ENCODE measurements around the gene NLGN1. TPM values are rescaled to one million over a fixed set of nuclear protein-coding genes. Genes with fewer than 3 reads are reported as not detected.

Gene NLGN1
- total RNA-seq, 2 donors from 2014 or later, result 1.3 to 2.4 TPM

DNA sequence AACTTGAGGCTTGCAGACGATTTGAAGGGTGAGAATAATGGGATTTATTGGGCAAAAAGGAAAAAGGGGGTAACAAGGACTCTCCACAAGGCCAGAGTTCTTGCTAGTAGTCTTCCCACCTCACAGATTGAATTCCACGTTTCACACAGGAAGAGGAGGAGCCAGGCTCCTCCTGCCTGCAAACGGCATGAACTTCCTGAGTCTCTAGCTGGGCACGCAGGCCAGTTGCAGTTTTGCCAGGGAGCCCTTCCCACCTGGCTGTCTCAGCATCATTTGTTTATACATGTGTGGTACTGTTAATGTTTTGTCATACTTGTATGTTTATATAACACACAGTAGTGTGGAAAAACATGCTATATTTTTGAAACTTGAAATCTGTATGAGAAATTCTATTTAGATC is 155.0 kb downstream of the NLGN1 start:
- Histone ChIP-seq H3K27ac (no peak overlapping the region), H3K4me1 (no peaks in the 10 kb centered on the region), H3K36me3 (no peaks in the 10 kb centered on the region), H3K4me3 (no peak overlapping the region), H3K9me3 (no peaks in the 10 kb centered on the region), H3K27me3 (no peaks in the 10 kb centered on the region)
- TF ChIP-seq, protein P1, sequence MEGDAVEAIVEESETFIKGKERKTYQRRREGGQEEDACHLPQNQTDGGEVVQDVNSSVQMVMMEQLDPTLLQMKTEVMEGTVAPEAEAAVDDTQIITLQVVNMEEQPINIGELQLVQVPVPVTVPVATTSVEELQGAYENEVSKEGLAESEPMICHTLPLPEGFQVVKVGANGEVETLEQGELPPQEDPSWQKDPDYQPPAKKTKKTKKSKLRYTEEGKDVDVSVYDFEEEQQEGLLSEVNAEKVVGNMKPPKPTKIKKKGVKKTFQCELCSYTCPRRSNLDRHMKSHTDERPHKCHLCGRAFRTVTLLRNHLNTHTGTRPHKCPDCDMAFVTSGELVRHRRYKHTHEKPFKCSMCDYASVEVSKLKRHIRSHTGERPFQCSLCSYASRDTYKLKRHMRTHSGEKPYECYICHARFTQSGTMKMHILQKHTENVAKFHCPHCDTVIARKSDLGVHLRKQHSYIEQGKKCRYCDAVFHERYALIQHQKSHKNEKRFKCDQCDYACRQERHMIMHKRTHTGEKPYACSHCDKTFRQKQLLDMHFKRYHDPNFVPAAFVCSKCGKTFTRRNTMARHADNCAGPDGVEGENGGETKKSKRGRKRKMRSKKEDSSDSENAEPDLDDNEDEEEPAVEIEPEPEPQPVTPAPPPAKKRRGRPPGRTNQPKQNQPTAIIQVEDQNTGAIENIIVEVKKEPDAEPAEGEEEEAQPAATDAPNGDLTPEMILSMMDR (IDR thresholded peaks at IDR 0.05), result no peak
- DNase-seq (ENCODE audit: low spot score), result no peak

DNA sequence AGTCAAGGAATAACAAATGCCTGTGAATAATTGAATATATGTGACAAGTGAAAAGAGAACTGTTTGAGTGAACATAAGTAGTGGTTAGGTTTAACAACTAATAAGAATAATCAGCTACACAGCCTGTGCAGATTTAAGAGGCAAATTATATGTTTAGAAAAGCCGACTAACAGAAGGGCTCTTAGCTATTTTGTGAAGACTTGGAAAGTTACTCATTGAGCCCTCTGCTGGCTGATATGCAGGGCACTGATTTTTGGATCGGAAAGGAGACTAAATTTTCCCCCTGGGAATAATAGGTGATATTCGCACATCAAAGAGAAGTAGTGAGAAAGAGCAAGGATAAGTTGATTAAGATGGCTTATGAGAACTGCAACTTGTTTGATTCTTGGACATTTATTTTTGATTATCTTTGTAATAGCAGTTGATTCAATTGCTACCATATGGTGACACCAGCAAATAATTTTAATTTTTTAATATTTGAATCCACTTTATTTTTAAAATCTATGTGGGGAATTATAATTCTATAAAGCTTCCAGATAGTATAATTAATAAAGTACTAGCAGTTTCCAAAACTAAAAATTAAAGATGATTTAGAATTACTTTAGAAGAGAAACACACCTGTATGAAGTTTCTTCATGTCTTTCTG is 156.2 kb downstream of the NLGN1 start:
- H3K4me1 ChIP-seq, result no peaks in the 10 kb centered on the region
- TF ChIP-seq, protein P1 (IDR thresholded peaks at IDR 0.05), result peak; percentile 47 to 79
- no peaks in the 10 kb centered on the region for H3K9me3 ChIP-seq
- no peaks in the 10 kb centered on the region for H3K27me3 ChIP-seq
- no peak overlapping the region for H3K4me3 ChIP-seq
- H3K36me3 ChIP-seq, result no peaks in the 10 kb centered on the region
- no peak overlapping the region for H3K27ac ChIP-seq
- no peak for DNase-seq (ENCODE audit: low spot score)

DNA sequence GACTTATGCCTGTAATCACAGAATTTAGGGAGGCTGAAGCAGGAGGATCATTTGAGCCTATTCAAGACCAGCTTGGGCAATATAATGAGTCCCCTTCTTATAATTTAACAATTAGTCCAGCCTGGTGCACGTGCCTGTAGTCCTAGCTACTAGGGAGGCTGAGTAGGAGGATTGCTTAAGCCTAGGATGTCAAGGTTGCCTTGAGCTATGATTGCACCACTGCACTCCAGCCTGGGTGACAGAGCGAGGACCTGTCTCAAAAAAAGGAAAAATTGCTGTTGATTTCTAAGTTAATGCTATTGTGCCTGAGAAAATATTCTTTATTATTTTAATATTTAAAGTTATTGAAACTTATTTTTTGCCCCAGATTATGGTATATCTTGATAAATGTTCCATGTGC is 159.0 kb downstream of the NLGN1 start:
- Histone ChIP-seq H3K36me3 (no peaks in the 10 kb centered on the region), H3K27me3 (no peaks in the 10 kb centered on the region), H3K27ac (no peak overlapping the region), H3K9me3 (no peaks in the 10 kb centered on the region), H3K4me1 (no peaks in the 10 kb centered on the region), H3K4me3 (no peak overlapping the region)
- TF ChIP-seq, protein P1 (IDR thresholded peaks at IDR 0.05), result no peak
- no peak for DNase-seq (ENCODE audit: low spot score)

DNA sequence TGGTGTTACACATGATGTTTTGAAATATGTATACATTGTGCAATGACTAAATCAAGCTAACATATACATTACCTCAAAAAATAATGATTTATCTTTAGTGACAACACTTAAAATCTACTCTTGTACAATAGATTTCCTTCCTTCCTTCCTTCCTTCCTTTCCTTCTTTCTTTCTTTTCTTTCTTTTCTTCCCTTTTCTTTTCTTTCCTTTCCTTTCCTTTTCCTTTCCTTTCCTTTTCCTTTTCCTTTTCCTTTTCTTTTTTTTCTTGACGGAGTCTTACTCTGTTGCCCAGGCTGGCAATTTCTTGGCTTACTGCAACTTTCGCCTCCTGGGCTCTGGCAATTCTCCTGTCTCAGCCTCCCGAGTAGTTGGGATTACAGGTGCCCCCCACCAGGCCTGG is 170.5 kb downstream of the NLGN1 start:
- DNase-seq (ENCODE audit: low spot score), result no peak
- Histone ChIP-seq H3K9me3 (no peaks in the 10 kb centered on the region), H3K27ac (no peak overlapping the region), H3K36me3 (no peaks in the 10 kb centered on the region), H3K4me3 (no peak overlapping the region), H3K27me3 (no peaks in the 10 kb centered on the region), H3K4me1 (no peaks in the 10 kb centered on the region)
- TF ChIP-seq, protein P1 (IDR thresholded peaks at IDR 0.05), result no peak

DNA sequence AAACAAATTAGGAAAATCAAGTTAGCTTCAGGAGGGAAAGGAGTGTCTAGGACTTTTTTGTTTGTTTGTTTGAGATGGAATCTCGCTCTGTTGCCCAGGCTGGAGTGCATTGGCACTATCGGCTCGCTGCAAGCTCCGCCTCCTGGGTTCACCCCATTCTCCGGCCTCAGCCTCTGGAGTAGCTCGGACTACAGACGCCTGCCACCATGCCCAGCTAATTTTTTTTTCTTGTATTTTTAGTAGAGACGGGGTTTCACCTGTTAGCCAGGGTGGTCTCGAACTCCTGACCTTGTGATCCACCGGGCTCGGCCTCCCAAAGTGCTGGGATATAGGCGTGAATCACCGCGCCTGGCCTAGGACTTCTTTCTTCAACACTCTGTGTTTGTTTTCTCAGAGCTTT is 171.1 kb downstream of the NLGN1 start:
- Histone ChIP-seq H3K4me3 (no peak overlapping the region), H3K9me3 (no peaks in the 10 kb centered on the region), H3K4me1 (no peaks in the 10 kb centered on the region), H3K27me3 (no peaks in the 10 kb centered on the region), H3K36me3 (no peaks in the 10 kb centered on the region), H3K27ac (no peak overlapping the region)
- DNase-seq (ENCODE audit: low spot score), result no peak
- TF ChIP-seq, protein P1 (IDR thresholded peaks at IDR 0.05), result no peak

DNA sequence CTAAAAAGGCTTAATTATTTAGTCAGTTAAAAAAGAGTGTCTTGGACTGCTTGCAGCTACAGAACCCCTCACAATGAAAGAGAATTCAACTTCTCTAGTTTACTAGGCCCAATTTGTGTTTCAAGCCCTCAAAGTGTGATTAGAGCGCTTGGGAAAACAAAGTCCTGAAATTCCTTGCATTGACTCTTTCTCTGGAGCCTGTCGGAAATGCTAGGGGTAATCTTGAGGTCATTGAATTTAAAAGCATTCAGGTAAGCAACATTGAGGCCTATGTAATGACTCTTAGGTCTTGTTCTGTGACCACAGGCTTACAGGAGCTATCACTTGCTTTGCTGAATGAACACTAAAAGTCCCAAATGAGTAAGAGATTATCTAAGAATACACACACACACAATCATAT is 186.0 kb downstream of the NLGN1 start:
- H3K4me3 ChIP-seq, result no peak overlapping the region
- H3K9me3 ChIP-seq, result no peaks in the 10 kb centered on the region
- no peak for DNase-seq (ENCODE audit: low spot score)
- no peaks in the 10 kb centered on the region for H3K36me3 ChIP-seq
- TF ChIP-seq, protein P1 (IDR thresholded peaks at IDR 0.05), result no peak
- H3K27ac ChIP-seq, result no peak overlapping the region
- peaks cover 0 to 9% of the 10 kb centered on the region in 2 donors for H3K4me1 ChIP-seq
- no peaks in the 10 kb centered on the region for H3K27me3 ChIP-seq
